Measurements from ENCODE around the gene CBARP.
"Not testable (repeated sequence)": the region's sequence is repeated elsewhere in the genome, so short reads cannot be mapped to it uniquely, and the experiment has no call there.

CBARP gene

DNA sequence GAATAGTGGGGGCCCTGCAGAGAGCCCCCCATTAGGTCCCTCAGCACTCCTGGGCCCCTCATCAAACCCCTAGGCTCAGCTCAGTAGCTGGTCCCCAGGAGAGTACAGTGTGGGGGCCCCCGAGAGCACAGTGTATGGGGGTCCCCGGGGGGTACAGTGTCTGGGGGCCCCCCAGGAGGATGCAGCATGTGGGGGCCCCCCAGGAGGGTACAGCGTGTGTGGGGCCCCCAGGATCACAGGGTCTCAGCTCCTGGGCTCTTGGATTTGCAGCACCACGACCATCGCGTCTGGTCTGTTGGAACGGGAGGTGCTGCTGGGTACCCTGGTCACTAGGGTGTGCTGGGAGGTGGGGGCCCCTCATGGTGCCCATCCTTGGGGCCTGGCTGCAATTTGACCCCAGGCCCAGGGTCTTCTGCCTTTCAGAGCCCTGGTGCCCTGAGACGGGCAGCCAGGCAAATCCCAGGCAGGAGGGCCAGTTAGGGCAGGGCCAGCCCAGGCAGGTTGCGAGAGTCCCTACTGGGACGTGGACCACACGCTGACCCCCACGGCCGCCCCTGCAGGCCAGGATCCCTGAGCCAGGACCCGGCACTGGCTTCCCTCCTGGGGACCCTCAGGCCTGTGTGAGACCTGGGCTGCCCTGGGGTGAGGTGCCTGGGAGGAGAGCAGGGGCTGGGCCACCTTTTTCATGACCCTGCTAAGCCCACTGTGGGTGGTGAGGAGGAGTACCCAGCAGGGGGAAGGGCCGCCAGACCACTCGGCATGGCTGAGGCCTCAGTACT is 13.6 kb downstream of the CBARP start:
- no peak for DNase-seq

- DNase-seq = no peak
Observed at GRCh38 chr19:1223018-1223855, 14.6 kb downstream of the CBARP start.

- DNase-seq = no peak
Observed at GRCh38 chr19:1222394-1222793, 15.4 kb downstream of the CBARP start.

GRCh38 chr19:1221904-1222255 is 15.9 kb downstream of the CBARP start:
- DNase-seq = no peak

- no peak for DNase-seq
Observed at GRCh38 chr19:1220976-1221903, 16.6 kb downstream of the CBARP start.

DNA sequence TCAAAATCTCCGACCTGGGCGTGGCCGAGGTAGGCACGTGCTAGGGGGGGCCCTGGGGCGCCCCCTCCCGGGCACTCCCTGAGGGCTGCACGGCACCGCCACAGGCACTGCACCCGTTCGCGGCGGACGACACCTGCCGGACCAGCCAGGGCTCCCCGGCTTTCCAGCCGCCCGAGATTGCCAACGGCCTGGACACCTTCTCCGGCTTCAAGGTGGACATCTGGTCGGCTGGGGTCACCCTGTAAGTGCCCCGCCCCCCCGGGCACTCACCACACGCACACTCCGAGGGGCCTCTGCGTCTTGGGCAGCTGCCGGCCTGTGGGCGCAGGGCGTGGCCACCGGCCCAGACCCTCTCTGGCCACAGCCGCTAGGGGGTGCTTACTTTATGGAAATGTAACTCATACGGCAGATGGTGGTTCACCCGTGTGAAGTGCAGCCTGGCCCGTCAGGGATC is 17.3 kb downstream of the CBARP start:
- DNase-seq = no peak

DNA sequence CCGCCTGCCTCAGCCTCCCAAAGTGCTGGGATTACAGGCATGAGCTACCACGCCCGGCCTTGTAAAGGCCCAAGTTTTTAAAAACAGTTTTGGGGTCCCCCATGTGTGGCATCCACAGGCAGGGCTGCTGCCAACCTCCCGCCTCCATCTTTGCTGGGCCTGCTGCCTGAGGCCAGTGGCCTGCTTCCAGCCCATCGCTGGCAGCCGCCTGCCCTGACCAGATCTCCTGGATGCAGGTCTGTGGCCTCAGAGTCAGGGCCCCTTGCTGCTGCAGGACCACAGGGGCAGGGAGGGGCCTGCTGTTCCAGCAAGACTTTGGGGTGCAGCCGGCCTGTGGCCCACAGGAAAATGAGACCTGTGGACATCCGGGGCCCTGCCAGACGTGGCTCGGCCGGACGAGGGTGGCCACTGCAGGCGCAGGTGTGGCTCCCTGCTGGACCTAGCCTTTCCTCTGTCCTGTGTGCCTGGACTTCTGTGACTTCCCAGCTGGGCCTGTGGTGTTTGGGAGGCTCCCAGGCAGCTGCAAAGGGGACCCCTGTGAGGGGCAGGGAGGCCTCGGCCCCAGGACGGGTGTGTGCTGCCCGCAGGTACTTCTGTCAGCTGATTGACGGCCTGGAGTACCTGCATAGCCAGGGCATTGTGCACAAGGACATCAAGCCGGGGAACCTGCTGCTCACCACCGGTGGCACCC is 17.9 kb downstream of the CBARP start:
- DNase-seq = no peak

DNA sequence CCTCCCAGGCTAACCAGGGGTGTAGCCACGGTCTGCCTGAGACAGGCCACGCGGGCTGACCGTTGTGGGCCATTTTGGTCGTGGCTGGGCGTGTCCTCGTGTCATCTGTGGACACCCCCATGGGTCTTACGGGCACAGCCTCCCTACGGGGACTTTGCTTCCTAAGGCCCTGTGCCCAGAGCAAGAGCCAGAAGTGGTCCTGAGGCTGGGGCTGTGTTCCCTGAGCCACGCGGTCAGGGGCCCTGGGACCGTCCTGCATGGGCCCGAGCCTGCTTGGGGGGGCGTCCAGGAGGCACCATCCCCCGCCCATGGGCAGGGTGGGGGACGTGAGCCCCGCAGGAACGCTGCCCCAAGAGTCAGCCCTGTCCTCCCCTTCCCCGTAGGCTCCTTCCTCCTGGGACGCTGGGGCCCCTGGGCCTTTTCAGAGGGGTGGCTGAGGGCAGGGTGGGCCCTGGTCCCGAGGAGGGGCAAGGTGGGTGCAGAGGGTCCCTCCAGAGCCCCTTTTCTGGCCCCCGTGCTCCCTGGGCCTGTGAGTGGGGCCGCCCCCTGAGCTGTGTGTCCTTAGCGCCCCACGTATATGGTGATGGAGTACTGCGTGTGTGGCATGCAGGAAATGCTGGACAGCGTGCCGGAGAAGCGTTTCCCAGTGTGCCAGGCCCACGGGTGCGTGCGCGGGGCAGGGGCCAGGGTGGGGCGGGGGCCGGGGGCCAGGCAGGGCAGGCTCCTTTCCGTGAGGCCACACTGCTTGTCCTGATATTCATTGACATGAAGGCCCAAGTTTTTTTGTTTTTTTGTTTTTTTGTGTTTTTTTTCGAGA is 18.8 kb downstream of the CBARP start:
- DNase-seq = no peak

- no peak for DNase-seq
Observed at GRCh38 chr19:1217366-1217765, 20.4 kb downstream of the CBARP start.

- no peak for DNase-seq
Observed at GRCh38 chr19:1216756-1217155, 21.0 kb downstream of the CBARP start.

DNA sequence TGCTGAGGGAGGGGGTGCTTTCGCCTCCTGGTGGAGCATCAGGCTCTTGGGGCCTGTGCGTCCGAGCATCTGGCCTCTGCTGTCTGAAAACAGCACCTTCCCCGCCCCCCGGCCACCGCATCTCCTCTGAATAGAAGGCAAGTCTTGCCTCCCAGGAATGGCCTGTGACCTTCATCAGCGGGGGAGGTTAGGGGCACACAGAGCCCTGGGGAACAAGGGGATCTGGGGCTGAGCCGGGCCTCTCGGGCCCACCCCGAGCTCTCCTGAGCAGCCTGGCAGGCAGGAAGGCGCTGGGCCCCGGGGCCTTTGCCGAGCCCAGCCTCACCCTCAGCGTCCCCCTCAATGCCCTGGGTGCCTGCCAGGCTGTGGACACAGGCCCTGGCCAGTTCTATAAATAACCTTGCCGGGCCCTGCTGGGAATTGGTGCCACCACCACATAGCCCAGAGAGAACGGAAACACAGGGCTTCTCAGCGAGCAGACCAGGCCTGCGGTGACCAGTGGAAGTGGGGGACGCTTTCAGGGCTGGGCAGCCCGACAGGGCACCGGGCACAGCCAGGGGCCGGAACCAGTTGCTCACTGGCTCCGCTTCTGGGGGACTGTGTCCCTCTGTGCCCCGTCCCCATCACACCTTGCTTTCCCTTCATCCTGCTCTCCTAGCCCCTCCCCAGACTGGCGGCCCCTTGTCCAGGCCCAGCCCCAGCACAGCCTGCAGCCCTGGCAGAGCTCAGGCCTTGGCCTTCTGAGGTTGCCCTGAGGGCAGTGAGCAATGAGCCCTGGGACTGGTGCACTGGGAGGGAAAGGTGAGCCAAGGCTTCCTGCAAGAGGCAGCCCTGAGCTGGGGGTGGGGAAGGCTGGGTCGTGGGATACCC is 22.7 kb downstream of the CBARP start:
- no peak for DNase-seq

DNA sequence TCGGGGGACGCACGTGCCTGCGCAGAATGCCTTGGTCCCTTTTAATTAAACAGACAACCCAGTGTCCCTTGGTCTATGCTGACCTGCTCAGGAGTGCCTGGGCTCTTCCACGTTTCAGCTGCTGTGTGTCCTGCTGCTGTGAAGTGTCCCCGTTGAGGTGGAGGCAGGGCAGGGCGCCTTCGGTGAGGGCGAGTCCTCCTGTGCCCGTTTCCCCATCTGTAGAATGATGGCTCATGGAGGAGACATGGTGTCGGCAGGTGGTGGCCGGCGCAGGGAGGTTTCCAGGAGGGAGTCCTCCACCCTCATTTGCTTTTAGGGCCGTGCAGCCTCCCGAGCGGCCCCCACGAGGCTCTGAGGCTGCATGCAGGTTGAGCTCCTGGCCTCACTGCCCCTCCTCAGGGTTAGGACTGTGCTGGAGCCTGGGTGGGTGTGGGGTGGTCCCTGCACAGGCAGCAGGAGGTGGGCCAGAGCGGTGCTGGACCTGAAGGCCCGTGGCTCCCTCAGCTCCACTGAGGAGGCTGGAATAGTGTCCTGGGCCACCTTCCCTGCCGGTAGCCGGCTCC is 23.4 kb downstream of the CBARP start:
- DNase-seq = no peak

DNA sequence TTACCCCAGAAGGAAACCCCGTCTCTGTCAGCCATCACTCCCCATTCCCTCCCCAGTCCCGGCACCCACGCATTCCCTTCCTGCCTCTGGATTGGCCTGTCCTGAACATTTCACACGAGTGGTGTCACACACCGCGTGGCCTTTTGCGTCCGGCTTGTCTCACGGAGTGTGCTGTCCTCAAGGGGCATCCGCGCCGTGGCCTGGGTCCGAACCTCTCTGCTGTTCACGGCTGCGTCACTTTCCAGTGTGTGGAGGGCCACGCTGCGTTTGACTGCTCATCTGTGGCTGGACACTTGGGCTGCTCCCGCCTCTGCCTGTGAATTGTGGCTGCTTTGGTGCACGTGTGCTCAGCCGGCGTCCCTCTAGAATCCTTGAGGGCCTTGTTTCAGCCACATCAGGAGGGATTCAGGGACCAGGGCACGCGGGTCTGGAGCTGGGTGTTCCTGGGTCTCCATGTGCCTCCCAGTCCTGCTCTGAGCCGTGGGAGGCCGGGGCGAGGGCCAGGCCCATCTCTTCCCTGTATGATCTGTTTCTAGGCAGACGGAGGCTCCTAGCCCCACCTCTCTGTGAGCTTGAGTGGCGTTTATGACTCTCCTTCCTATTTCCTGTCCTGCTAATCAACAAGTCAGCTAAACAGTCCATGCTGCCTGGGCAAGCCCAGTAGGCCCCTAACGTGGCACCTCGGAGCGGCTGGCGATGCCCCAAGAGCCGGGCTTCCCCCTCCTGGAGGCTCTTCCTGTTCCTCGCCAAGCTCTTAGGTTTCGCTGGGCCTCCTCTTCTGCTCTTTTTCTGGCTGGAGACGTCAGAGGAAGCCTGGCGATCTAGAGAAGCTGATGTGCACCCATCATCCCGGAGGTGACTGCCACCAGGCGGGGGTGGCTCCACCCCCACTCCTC is 24.2 kb downstream of the CBARP start:
- no peak for DNase-seq

DNA sequence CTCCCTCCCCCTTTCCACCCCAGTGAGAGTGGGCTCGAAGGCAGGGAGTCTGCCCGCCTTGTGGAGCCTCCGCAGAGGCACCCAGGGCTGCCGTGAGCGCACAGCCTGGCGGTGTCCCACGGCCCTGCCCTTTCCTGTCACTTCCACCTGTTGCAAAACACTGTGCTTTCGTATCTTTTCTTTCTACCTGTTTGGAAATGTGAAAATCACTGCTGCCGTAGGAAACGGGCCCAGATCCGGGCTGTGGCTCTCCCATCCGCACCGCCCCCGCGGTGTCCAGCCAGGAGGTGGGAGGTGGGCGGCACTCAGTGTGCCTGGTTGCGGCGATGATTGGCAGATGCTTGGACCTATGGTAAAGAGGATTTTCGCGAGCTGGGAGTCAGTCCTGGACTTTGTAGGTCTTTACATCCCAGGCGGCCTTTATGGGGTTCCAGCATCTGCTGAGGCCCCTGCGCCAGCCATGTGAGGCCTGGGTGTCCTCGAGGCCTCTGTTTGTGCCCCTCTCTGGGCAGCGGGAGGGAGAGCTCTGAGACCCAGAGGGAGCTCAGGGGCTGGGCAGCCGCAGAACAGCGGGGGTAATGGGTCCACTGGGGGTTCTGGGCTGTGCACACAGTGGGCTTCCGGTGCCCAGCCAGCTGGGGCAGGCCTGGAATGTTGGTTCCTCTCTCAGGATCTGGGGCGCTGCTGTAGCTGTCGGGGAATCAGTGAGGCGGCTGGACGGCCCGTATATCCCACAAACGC is 26.1 kb downstream of the CBARP start:
- no peak for DNase-seq

- no peak for DNase-seq
Observed at GRCh38 chr19:1210227-1210538, 27.6 kb downstream of the CBARP start.

DNA sequence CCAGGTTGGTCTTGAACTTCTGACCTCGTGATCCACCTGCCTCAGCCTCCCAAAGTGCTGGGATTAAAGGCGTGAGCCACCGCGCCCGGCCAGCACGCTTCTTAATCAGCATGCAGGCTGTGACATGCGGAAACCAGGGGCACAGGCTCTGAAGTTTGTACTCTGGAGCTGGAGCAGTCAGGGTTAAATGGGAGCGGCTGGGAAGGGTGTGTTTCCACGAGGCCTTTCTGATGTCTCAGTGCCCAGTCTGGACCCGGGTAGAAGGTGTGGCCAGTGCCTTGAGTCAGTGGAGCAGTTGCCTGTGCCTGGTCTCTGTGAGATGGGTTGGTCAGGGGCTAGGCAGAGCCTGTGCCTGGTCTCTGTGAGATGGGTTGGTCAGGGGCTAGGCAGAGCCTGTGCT is 29.0 kb downstream of the CBARP start:
- not testable (repeated sequence) for DNase-seq

- no peak for DNase-seq
Observed at GRCh38 chr19:1206864-1207450, 30.8 kb downstream of the CBARP start.

Data from NCI-H446 treated with DMSO at 0.1 percent for 48 hours (cell line).